Keratinocyte (primary cell): Measurements from ENCODE around the gene DGKH. TPM values are rescaled to one million over a fixed set of nuclear protein-coding genes. Genes with fewer than 3 reads are reported as not detected.

Source experiments
- DNase-seq: peaks from one replicate; pipeline ENCODE4 v3.0.0-alpha.2; 2011; ENCODE audit warnings: low read depth, missing footprints, low spot score
- FAIRE-seq: peaks from 2 replicates; lab custom pipeline; 2011; peaks lifted over from hg19 to GRCh38; lab: Jason Lieb, UNC
- H2AFZ ChIP-seq: 2 replicates; pipeline ENCODE4 v1.6.0; 2012; ENCODE audit warnings: low read length, control low read depth, inconsistent platforms; ENCODE audit not compliant: control insufficient read depth
- H3K27ac ChIP-seq: 2 replicates; pipeline ENCODE4 v1.5.1; 2011; ENCODE audit warnings: low read length; ENCODE audit not compliant: control insufficient read depth, insufficient read depth
- H3K27me3 ChIP-seq: 3 replicates; pipeline ENCODE4 v1.6.0; 2011; ENCODE audit warnings: low read length; ENCODE audit not compliant: control insufficient read depth, insufficient read depth; ENCODE audit errors: extremely low read depth
- H3K36me3 ChIP-seq, 2 experiments: 2 replicates in 1 of 2; 3 replicates in 1 of 2; pipeline ENCODE4 v1.5.1; 2011; ENCODE audit warnings: low read length in 2 of 2, mild to moderate bottlenecking in 1 of 2; ENCODE audit not compliant: control insufficient read depth in 2 of 2, insufficient read depth in 2 of 2; ENCODE audit errors: extremely low read depth in 1 of 2
- H3K4me1 ChIP-seq: 3 replicates; pipeline ENCODE4 v1.5.1; 2011; ENCODE audit warnings: low read length; ENCODE audit not compliant: control insufficient read depth, insufficient read depth; ENCODE audit errors: extremely low read depth
- H3K4me2 ChIP-seq: 3 replicates; pipeline ENCODE4 v1.6.0; 2011; ENCODE audit warnings: low read depth, low read length; ENCODE audit not compliant: control insufficient read depth, insufficient read depth; ENCODE audit errors: extremely low read depth
- H3K4me3 ChIP-seq, 3 experiments: fragments of 200-600 bp in 1 of 3; sonication (generic) in 1 of 3; 2 replicates in 2 of 3; 3 replicates in 1 of 3; pipeline ENCODE4 v1.5.1; 2011 to 2016; ENCODE audit warnings: low read length in 3 of 3, mild to moderate bottlenecking in 3 of 3, control low read depth in 2 of 3, inconsistent platforms in 1 of 3, low read depth in 1 of 3, mixed read lengths in 1 of 3, mixed run types in 1 of 3, moderate library complexity in 1 of 3; ENCODE audit not compliant: control insufficient read depth in 2 of 3, insufficient read depth in 2 of 3; ENCODE audit errors: extremely low read depth in 1 of 3
- H3K79me2 ChIP-seq: 2 replicates; pipeline ENCODE4 v1.6.0; 2012; ENCODE audit warnings: low read length; ENCODE audit not compliant: control insufficient read depth, insufficient read depth
- H3K9ac ChIP-seq: 3 replicates; pipeline ENCODE4 v1.6.0; 2011; ENCODE audit warnings: low read length; ENCODE audit not compliant: control insufficient read depth, insufficient read depth; ENCODE audit errors: extremely low read depth
- H3K9me1 ChIP-seq: 3 replicates; pipeline ENCODE4 v1.6.0; 2011; ENCODE audit warnings: low read length; ENCODE audit not compliant: control insufficient read depth, insufficient read depth; ENCODE audit errors: extremely low read depth
- H3K9me3 ChIP-seq: 2 replicates; pipeline ENCODE4 v1.5.1; 2012; ENCODE audit warnings: low read depth, low read length; ENCODE audit not compliant: control insufficient read depth
- H4K20me1 ChIP-seq: 3 replicates; pipeline ENCODE4 v1.6.0; 2011; ENCODE audit warnings: low read length; ENCODE audit not compliant: control insufficient read depth, insufficient read depth; ENCODE audit errors: extremely low read depth
- EZH2 ChIP-seq: IDR thresholded peaks from one replicate; pipeline ENCODE4 v1.6.1; 2012; ENCODE audit warnings: inconsistent platforms, mild to moderate bottlenecking, low read length, moderate library complexity
- dilution Hi-C: fragments of 300-500 bp; cut with MboI; formaldehyde crosslinking; loops from one replicate; pipeline ENCODE4 v1.7.0; 2020; ENCODE audit warnings: low sequenced_read_pairs; ENCODE audit not compliant: extremely low pct_ligation_motif_present
- polyA plus RNA-seq, 5 experiments: library from polyadenylated mRNA; depleted of rRNA in 3 of 5; stranded (reverse) in 3 of 5; stranded (forward) in 1 of 5; unstranded in 1 of 5; fragments of >200 nt; gene quantifications; 1 replicate in 1 of 5; 2 replicates in 3 of 5; 3 replicates in 1 of 5; pipeline versions ENCODE4 v1.2.1 to v1.2.3, GENCODE V29; 2011 to 2012; ENCODE audit warnings: missing spikeins in 2 of 5, low read depth in 1 of 5, low replicate concordance in 1 of 5
- small RNA-seq, 3 experiments: library from RNA; depleted of rRNA; stranded (forward); fragments of <200 nt; gene quantifications; one replicate each; pipeline ENCODE3, GENCODE V24; 2012; ENCODE audit warnings: low read depth in 3 of 3, low replicate concordance in 1 of 3; ENCODE audit not compliant: insufficient read length in 3 of 3
- TF ChIP-seq, protein P1 (sequence below), 3 experiments: IDR thresholded peaks in 1 of 3; conservative IDR thresholded peaks in 1 of 3; optimal IDR thresholded peaks in 1 of 3; 2 replicates in 2 of 3; 3 replicates in 1 of 3; pipeline versions ENCODE3 to v1.5.1; 2011; ENCODE audit warnings: low read length in 3 of 3, mild to moderate bottlenecking in 3 of 3, moderate library complexity in 2 of 3, control low read depth in 1 of 3, inconsistent platforms in 1 of 3; ENCODE audit not compliant: insufficient read depth in 2 of 3; ENCODE audit errors: extremely low read depth in 1 of 3

DGKH gene
- polyA plus RNA-seq, 1 donor (not counting 4 experiments of a cell fraction or from before 2014, with no cell fraction given), result 12.8 TPM

DNA sequence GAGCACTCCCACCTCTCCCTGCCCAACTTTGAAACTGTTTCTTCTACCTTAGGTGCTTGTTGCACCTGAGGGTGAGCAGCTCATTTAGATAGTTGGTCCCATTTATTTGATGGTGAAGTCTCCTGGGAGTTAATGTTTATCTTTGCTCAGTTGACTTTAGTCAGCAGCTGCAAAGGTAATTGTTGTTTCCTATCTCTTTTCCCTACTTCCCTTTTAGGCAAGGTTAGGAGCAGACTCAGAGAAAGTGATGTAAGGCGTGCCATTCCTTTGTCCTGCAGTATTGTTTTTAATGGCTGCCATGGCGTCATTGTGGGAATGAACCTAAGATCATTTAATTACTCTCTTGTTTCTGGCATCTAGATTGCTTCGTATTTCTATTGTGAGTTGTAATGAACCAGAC is 235.1 kb downstream of the DGKH start:
- no peaks in the 10 kb centered on the region for H3K9me3 ChIP-seq
- no peak for FAIRE-seq
- dilution Hi-C loops, result no loop called here

DNA sequence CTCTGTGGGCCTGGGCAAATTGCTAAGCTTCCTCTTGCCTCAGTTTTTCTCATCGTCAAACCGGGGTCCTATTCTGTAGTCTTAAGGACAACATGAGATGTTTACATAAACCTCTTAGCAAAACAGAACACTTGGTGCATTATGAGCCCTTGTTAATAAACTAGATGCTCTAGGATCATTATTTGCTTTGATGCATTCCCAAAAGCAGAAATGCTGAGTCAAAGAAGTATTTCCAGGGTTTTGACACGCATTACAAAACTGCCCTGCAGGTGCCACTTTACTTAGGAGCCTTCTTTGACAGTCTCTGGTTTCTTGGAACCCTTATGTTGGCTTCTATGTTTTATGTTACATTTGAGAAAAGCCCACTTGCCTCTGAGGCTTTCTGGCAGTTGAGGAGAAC is 235.6 kb downstream of the DGKH start:
- FAIRE-seq, result no peak
- dilution Hi-C loops, result no loop called here
- peaks cover 2% of the 10 kb centered on the region for H3K79me2 ChIP-seq

More for the DNA sequence above, 235.1 kb downstream of the DGKH start:
- Histone ChIP-seq H3K27ac (no peak overlapping the region), H3K4me3 (no peak overlapping the region), H3K4me2 (no peak overlapping the region), H3K79me2 (peaks cover 2% of the 10 kb centered on the region), H3K4me1 (no peaks in the 10 kb centered on the region), H3K36me3 (peaks cover 1 to 3% of the 10 kb centered on the region in 2 experiments), H3K9me1 (no peaks in the 10 kb centered on the region), H2AFZ (no peak overlapping the region), H4K20me1 (no peaks in the 10 kb centered on the region), H3K27me3 (no peaks in the 10 kb centered on the region), H3K9ac (no peak overlapping the region)
- DNase-seq, result no peak
- TF ChIP-seq, protein P1, sequence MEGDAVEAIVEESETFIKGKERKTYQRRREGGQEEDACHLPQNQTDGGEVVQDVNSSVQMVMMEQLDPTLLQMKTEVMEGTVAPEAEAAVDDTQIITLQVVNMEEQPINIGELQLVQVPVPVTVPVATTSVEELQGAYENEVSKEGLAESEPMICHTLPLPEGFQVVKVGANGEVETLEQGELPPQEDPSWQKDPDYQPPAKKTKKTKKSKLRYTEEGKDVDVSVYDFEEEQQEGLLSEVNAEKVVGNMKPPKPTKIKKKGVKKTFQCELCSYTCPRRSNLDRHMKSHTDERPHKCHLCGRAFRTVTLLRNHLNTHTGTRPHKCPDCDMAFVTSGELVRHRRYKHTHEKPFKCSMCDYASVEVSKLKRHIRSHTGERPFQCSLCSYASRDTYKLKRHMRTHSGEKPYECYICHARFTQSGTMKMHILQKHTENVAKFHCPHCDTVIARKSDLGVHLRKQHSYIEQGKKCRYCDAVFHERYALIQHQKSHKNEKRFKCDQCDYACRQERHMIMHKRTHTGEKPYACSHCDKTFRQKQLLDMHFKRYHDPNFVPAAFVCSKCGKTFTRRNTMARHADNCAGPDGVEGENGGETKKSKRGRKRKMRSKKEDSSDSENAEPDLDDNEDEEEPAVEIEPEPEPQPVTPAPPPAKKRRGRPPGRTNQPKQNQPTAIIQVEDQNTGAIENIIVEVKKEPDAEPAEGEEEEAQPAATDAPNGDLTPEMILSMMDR (optimal IDR thresholded peaks at IDR 0.05 in 1 of 3, IDR thresholded peaks at IDR 0.05 in 1 of 3, conservative IDR thresholded peaks at IDR 0.05 in 1 of 3; ENCODE audit: extremely low read depth in 1 of 3, insufficient read depth in 2 of 3, low read length in 3 of 3), result no peak
- no peak for TF ChIP-seq EZH2

More for the DNA sequence above, 235.6 kb downstream of the DGKH start:
- DNase-seq, result no peak
- Histone ChIP-seq H3K27me3 (no peaks in the 10 kb centered on the region), H2AFZ (no peak overlapping the region), H3K9me1 (no peaks in the 10 kb centered on the region), H3K4me2 (no peak overlapping the region), H3K9ac (no peak overlapping the region), H3K9me3 (no peaks in the 10 kb centered on the region), H3K4me1 (no peaks in the 10 kb centered on the region), H4K20me1 (no peaks in the 10 kb centered on the region), H3K27ac (no peak overlapping the region), H3K36me3 (peaks cover 3 to 4% of the 10 kb centered on the region in 2 experiments), H3K4me3 (no peak overlapping the region)
- TF ChIP-seq, protein P1 (optimal IDR thresholded peaks at IDR 0.05 in 1 of 3, IDR thresholded peaks at IDR 0.05 in 1 of 3, conservative IDR thresholded peaks at IDR 0.05 in 1 of 3; ENCODE audit: extremely low read depth in 1 of 3, insufficient read depth in 2 of 3, low read length in 3 of 3), result no peak
- TF ChIP-seq EZH2, result no peak

Small RNA genes within 50 kb of the gene (small RNA-seq; reads per million reads assigned to genes)
- gene RPS28P8, result 0 reads per million in 3 experiments

Other genes with a start within 250 kb of the DGKH start
- 14.0 to 17.8 TPM (median 15.2 TPM) in 3 replicates for gene VWA8, start 87.5 kb upstream of the DGKH start, polyA plus RNA-seq
- gene AKAP11, start 223.5 kb downstream of the DGKH start, polyA plus RNA-seq, result 11.9 to 17.4 TPM (median 15.0 TPM) in 3 replicates